Measurements from ENCODE around the gene POLH.
"Not testable (repeated sequence)": the region's sequence is repeated elsewhere in the genome, so short reads cannot be mapped to it uniquely, and the experiment has no call there.

POLH gene

GRCh38 chr6:43629505-43630300 lies 53.7 kb downstream of the POLH start:
- peak; percentile 32 to 95 (median 81) for DNase-seq

DNA sequence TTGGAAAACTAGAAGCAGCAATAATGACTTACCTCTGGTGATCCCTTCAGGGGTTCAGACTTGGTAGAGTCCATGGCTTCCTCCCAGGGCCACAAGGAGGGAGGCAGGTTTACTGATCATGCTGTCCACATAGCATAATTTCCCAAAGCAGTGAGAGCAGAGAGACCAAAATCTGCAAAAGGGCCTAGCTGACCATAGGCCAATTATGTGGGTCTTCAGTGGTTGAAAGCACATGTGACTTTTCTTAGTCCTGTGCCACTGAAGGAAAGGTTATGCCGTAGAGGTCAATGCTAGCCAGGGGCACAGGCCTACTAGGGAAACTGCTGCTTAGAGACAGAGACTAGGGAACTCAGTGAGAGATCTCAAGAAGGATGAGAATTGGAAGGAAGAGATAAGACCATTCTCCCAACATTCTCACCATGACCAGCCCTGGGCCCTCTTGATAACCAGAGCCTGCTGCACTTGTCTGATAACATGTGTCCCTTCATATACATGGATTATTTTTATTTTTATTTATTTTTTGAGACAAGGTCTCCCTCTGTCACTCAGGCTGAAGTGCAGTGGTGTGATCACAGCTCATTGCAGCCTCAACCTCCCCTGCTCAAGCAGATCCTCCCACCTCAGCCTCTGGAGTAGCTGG lies 55.1 kb downstream of the POLH start:
- DNase-seq, result no peak

GRCh38 chr6:43633002-43633401 lies 57.0 kb downstream of the POLH start:
- DNase-seq, result not testable (repeated sequence)

GRCh38 chr6:43634702-43635303 lies 58.8 kb downstream of the POLH start:
- no peak for DNase-seq

GRCh38 chr6:43635387-43636307 lies 59.7 kb downstream of the POLH start, which contains the start of gene MAD2L1BP:
TSS of gene MAD2L1BP (plus strand) at chr6:43635840. CDS start at chr6:43635876, 36 bp downstream.
- peak in 57 of 58 donors; percentile 38 to 90 (median 77) for DNase-seq

GRCh38 chr6:43636308-43636659 lies 60.3 kb downstream of the POLH start:
- DNase-seq, result peak in 2 of 58 donors; percentile 26 to 51

DNA sequence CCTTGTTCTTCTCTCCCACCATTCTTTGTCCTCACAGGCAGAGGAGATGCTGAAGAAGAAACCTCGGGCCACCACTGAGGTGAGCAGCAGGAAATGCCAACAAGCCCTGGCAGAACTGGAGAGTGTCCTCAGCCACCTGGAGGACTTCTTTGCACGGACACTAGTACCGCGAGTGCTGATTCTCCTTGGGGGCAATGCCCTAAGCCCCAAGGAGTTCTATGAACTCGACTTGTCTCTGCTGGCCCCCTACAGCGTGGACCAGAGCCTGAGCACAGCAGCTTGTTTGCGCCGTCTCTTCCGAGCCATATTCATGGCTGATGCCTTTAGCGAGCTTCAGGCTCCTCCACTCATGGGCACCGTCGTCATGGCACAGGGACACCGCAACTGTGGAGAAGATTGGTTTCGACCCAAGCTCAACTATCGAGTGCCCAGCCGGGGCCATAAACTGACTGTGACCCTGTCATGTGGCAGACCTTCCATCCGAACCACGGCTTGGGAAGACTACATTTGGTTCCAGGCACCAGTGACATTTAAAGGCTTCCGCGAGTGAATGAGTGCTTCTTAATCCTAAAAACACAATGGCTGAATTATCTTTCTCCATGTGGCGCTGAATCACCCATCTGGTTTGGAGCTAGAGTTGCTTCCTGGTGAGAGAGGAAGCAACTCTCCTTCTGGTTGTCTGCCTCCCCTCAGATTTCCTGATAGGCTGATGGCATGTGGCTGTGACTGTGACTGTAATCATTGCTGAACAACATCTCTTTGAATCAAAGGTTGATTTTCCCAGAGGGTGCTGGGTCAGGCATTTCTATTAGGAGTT lies 64.2 kb downstream of the POLH start:
- no peak for DNase-seq

DNA sequence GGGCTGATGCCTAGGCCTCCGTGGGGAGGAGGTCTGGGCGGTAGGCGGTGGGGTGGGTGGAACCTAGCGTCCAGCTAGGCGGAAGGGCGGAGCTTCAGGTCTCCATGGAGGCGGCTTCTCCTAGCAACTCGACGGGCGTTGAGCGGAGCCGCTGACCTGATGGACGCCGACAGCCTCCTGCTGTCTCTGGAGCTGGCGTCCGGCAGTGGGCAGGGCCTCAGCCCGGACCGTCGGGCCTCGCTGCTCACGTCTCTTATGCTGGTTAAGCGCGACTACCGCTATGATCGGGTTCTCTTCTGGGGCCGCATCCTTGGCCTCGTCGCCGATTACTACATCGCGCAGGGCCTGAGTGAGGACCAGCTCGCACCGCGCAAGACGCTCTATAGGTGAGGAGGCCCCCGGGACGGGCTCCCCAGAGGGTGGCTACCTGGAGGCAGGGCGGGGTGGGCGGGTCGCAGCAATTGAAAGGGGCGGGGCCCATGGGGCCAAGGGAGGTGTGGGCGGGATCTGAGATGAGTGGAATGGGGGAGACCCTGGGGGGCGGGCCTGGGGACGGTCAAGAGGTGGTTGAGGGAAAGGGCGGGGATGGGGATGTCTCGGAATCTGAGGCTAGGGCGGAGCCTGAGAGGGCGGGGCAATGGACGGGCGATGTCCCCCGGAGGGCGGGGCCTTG lies 69.1 kb downstream of the POLH start, which contains the start of gene RSPH9:
RSPH9 (plus strand) TSS at position 97 of the 673 bp plus-strand sequence; CDS start at position 160, 63 bp downstream.
- DNase-seq, result peak in 13 of 58 donors; percentile 4 to 30 (median 21)

GRCh38 chr6:43645613-43645964 lies 69.6 kb downstream of the POLH start:
- no peak for DNase-seq

GRCh38 chr6:43647613-43648012 lies 71.6 kb downstream of the POLH start:
- DNase-seq, result no peak

GRCh38 chr6:43648248-43648647 lies 72.3 kb downstream of the POLH start:
- DNase-seq, result no peak

DNA sequence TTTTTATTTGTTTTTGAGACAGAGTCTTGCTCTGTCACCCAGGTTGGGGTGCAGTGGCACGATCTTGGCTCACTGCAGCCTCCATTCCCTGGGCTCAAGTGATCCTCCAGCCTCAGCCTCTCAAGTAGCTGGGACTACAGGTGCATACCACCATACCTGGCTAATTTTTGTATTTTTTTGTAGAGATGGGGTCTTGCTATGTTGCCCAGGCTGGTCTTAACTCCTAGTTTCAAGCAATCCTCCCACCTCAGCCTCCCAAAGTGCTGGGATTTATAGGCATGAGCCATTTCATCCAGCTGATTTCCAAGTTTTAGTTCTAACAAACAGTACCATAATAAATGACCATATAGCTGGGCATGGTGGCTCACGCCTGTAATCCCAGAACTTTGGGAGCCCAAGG lies 76.8 kb downstream of the POLH start:
- DNase-seq, result not testable (repeated sequence)

DNA sequence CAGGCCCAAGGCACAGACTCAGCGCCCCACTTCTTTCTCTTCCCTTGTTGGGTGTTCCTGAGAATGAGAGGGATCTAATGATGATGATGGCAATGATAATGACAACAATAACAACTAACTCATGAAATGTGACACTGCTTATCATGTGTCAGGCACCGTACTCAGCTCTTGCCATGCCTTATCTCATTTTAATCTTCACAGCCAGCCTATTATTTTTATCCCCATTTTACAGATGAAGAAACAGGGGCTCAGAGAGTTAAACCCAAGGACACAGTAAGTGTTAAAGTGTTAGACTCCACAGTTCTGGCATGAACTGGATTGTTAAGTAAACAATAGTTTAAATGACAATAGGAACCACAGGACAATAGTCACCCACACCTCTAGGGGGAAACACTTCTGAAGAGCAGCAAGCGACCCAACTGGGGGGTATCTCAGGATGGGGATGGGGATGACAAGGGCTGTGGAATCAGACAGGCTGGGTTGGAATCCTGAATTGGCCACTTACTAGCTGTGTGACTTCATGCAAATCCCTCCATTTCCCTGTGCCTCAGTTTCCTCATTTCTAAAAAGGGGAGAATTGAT lies 81.3 kb downstream of the POLH start:
- no peak for DNase-seq

- no peak for DNase-seq
Measured at GRCh38 chr6:43658161-43658560, 82.2 kb downstream of the POLH start.

DNA sequence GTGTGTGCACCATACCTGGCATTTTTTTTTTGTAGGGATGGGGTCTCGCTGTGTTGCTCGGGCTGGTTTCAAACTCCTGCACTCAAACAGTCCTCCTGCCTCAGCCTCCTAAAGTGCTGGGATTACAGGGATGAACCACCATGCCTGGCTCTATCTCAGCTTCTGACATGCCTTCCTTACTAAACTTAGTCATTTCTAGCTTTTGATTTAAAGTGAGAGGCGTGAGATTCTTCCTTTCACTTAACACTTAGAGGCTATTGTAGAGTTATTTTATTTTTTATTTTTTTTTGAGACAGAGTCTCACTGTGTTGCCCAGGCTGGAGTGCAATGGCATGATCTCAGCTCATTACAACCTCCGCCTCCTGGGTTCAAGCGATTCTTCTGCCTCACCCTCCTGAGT lies 87.0 kb downstream of the POLH start:
- not testable (repeated sequence) for DNase-seq

All from anterior cingulate cortex (tissue), 58 donors.